ENCODE results near the gene VASH2. TPM values are rescaled to one million over a fixed set of nuclear protein-coding genes. Genes with fewer than 3 reads are reported as not detected.

VASH2 gene
- total RNA-seq, 1 experiment from 2014 or later: 303 TPM

DNA sequence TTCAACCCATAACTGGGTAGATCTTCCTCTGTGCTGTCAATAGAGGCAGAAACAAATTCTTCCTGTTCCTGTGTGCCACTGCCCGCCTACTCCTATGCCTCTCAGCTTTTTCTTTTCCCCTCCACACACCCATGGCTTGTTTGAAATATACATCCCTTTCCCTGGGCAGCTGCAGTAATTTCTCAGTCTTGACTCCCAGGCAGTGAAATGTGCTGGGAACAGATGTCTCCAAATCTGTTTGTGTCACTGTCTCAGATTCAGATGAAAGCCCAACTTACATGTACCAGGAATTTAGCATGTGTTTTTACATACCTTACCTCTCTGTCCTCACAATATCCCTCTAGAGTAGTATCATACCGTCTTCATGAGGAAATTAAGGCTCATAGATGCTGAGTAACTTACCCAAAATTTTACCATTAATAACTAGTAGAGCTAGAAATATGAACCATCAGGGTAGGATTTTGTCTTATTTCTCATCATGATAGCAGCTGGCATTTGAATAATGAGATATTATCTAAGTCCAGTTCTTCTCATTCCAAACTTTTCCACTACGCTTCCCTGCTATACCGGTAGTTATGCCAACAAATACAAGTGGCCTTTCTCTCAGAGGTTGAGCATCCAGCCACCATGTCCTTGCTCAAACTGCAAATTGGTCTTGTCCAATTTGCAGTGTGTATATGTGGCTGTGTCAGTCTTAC lies 4.7 kb upstream of the VASH2 start:
- CTCF ChIA-PET: interaction anchor here (1.0 to 2.7 kb wide), 4 partner anchors 17 to 25 kb away, joined by 3 to 9 read pairs (median 4); no protein-coding TSS in a partner anchor
- Mint-ChIP-seq H3K4me1 (peaks cover 40% of the 10 kb centered on the region), H3K36me3 (peaks cover 12% of the 10 kb centered on the region), H3K27me3 (ENCODE audit: low read depth) (peaks cover 14% of the 10 kb centered on the region), H3K27ac (no peak overlapping the region), H3K4me3 (no peak overlapping the region), H3K9me3 (peaks cover 10% of the 10 kb centered on the region)
- no peak for DNase-seq (ENCODE audit: low spot score)
- no peak for TF ChIP-seq FOXJ3 (CRISPR knock-in tag; IDR thresholded peaks at IDR 0.05; ENCODE audit: borderline replicate concordance)
- no peak for TF ChIP-seq ZNF317 (CRISPR knock-in tag; IDR thresholded peaks at IDR 0.05; ENCODE audit: borderline replicate concordance, low read depth)
- TF ChIP-seq GRHL2 (CRISPR knock-in tag; IDR thresholded peaks at IDR 0.05; ENCODE audit: insufficient replicate concordance, severe bottlenecking): no peak
- TF ChIP-seq, protein P1, sequence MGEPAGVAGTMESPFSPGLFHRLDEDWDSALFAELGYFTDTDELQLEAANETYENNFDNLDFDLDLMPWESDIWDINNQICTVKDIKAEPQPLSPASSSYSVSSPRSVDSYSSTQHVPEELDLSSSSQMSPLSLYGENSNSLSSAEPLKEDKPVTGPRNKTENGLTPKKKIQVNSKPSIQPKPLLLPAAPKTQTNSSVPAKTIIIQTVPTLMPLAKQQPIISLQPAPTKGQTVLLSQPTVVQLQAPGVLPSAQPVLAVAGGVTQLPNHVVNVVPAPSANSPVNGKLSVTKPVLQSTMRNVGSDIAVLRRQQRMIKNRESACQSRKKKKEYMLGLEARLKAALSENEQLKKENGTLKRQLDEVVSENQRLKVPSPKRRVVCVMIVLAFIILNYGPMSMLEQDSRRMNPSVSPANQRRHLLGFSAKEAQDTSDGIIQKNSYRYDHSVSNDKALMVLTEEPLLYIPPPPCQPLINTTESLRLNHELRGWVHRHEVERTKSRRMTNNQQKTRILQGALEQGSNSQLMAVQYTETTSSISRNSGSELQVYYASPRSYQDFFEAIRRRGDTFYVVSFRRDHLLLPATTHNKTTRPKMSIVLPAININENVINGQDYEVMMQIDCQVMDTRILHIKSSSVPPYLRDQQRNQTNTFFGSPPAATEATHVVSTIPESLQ (CRISPR knock-in tag; IDR thresholded peaks at IDR 0.05): no peak
- TF ChIP-seq, protein P2, sequence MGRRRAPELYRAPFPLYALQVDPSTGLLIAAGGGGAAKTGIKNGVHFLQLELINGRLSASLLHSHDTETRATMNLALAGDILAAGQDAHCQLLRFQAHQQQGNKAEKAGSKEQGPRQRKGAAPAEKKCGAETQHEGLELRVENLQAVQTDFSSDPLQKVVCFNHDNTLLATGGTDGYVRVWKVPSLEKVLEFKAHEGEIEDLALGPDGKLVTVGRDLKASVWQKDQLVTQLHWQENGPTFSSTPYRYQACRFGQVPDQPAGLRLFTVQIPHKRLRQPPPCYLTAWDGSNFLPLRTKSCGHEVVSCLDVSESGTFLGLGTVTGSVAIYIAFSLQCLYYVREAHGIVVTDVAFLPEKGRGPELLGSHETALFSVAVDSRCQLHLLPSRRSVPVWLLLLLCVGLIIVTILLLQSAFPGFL (CRISPR knock-in tag; IDR thresholded peaks at IDR 0.05; ENCODE audit: borderline replicate concordance): no peak
- TF ChIP-seq, protein P3, sequence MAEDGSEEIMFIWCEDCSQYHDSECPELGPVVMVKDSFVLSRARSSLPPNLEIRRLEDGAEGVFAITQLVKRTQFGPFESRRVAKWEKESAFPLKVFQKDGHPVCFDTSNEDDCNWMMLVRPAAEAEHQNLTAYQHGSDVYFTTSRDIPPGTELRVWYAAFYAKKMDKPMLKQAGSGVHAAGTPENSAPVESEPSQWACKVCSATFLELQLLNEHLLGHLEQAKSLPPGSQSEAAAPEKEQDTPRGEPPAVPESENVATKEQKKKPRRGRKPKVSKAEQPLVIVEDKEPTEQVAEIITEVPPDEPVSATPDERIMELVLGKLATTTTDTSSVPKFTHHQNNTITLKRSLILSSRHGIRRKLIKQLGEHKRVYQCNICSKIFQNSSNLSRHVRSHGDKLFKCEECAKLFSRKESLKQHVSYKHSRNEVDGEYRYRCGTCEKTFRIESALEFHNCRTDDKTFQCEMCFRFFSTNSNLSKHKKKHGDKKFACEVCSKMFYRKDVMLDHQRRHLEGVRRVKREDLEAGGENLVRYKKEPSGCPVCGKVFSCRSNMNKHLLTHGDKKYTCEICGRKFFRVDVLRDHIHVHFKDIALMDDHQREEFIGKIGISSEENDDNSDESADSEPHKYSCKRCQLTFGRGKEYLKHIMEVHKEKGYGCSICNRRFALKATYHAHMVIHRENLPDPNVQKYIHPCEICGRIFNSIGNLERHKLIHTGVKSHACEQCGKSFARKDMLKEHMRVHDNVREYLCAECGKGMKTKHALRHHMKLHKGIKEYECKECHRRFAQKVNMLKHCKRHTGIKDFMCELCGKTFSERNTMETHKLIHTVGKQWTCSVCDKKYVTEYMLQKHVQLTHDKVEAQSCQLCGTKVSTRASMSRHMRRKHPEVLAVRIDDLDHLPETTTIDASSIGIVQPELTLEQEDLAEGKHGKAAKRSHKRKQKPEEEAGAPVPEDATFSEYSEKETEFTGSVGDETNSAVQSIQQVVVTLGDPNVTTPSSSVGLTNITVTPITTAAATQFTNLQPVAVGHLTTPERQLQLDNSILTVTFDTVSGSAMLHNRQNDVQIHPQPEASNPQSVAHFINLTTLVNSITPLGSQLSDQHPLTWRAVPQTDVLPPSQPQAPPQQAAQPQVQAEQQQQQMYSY (CRISPR knock-in tag; IDR thresholded peaks at IDR 0.05): no peak
- TF ChIP-seq, protein P4, sequence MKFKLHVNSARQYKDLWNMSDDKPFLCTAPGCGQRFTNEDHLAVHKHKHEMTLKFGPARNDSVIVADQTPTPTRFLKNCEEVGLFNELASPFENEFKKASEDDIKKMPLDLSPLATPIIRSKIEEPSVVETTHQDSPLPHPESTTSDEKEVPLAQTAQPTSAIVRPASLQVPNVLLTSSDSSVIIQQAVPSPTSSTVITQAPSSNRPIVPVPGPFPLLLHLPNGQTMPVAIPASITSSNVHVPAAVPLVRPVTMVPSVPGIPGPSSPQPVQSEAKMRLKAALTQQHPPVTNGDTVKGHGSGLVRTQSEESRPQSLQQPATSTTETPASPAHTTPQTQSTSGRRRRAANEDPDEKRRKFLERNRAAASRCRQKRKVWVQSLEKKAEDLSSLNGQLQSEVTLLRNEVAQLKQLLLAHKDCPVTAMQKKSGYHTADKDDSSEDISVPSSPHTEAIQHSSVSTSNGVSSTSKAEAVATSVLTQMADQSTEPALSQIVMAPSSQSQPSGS (CRISPR knock-in tag; IDR thresholded peaks at IDR 0.05; ENCODE audit: borderline replicate concordance, low read depth): no peak
- TF ChIP-seq ATF1 (CRISPR knock-in tag; IDR thresholded peaks at IDR 0.05): no peak
- no peak for TF ChIP-seq ZNF396 (CRISPR knock-in tag; IDR thresholded peaks at IDR 0.05; ENCODE audit: borderline replicate concordance)
- no peak for TF ChIP-seq TEAD4 (CRISPR knock-in tag; IDR thresholded peaks at IDR 0.05)
- no peak for TF ChIP-seq ZNF671 (CRISPR knock-in tag; IDR thresholded peaks at IDR 0.05)
- no peak for TF ChIP-seq ZNF121 (CRISPR knock-in tag; IDR thresholded peaks at IDR 0.05)
- TF ChIP-seq PRRX2 (CRISPR knock-in tag; IDR thresholded peaks at IDR 0.05): no peak
- TF ChIP-seq, protein P5, sequence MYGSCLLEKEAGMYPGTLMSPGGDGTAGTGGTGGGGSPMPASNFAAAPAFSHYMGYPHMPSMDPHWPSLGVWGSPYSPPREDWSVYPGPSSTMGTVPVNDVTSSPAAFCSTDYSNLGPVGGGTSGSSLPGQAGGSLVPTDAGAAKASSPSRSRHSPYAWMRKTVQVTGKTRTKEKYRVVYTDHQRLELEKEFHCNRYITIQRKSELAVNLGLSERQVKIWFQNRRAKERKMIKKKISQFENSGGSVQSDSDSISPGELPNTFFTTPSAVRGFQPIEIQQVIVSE (CRISPR knock-in tag; IDR thresholded peaks at IDR 0.05; ENCODE audit: borderline replicate concordance): no peak
- POLR2A ChIA-PET: no interaction called here
- ATAC-seq: no peak

DNA sequence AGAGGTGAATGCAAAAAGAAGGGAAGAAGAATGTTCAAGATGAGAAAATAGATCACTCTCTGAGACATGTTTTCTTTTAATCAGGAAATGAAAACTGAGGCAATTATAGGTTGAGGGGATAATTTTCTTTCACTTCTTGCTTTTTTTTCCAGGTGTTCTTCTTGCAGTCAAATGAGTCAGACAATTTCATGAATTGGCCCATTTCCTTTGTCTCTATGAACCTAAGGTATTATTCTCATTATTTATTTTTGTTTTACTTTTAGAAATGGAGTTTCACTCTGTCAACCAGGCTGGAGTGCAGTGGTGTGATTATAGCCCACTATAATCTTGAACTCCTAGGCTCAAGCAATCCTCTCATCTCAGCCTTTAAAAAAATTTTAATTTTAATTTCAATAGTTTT lies 3.5 kb upstream of the VASH2 start:
- Mint-ChIP-seq H3K4me3 (no peak overlapping the region), H3K4me1 (peaks cover 35% of the 10 kb centered on the region), H3K9me3 (peaks cover 10% of the 10 kb centered on the region), H3K27me3 (ENCODE audit: low read depth) (peaks cover 14% of the 10 kb centered on the region), H3K36me3 (peaks cover 12% of the 10 kb centered on the region), H3K27ac (no peak overlapping the region)
- ATAC-seq (no peak), DNase-seq (ENCODE audit: low spot score) (no peak)
- CTCF ChIA-PET: interaction anchor here (1.1 to 1.7 kb wide), 2 partner anchors 21 to 26 kb away, joined by 3 to 4 read pairs; no protein-coding TSS in a partner anchor
- POLR2A ChIA-PET: no interaction called here
- TF ChIP-seq ZNF317 (CRISPR knock-in tag; IDR thresholded peaks at IDR 0.05; ENCODE audit: borderline replicate concordance, low read depth): no peak
- no peak for TF ChIP-seq SOX15 (CRISPR knock-in tag; IDR thresholded peaks at IDR 0.05)
- TF ChIP-seq, protein P6, sequence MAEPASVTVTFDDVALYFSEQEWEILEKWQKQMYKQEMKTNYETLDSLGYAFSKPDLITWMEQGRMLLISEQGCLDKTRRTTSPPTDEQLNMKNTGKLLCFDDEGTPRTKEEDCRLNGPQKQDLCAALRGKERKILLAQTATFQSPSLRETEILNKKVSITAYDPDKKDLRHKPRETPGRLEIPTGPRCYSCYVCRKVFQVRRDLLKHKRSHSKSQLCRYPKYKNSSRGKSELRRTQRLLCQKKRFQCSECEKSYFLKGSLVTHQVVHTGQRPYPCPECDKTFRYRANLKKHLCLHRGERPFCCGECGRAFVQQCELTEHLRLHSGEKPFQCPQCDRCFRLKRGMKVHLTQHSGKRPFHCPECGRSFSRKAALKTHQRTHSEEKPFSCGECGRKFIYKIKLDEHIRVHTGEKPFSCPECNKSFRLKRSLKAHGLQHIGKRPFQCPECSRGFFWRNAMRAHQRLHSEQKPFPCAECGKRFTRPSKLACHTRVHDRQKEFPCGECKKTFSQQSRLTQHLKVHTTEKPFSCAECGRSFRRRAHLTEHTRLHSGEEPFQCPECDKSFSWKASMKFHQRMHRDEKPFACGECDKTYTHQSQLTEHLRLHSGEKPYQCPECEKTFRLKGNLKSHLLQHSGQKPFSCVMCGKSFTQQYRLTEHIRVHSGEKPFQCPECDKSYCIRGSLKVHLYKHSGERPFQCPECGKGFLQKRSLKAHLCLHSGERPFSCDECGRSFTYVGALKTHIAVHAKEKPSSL (CRISPR knock-in tag; conservative IDR thresholded peaks at IDR 0.05): no peak
- no peak for TF ChIP-seq SP1 (CRISPR knock-in tag; conservative IDR thresholded peaks at IDR 0.05)
- TF ChIP-seq RELA (CRISPR knock-in tag; IDR thresholded peaks at IDR 0.05; ENCODE audit: borderline replicate concordance): no peak
- no peak for TF ChIP-seq FOXJ3 (CRISPR knock-in tag; IDR thresholded peaks at IDR 0.05; ENCODE audit: borderline replicate concordance)
- no peak for TF ChIP-seq FOXK1 (CRISPR knock-in tag; IDR thresholded peaks at IDR 0.05)
- no peak for TF ChIP-seq ZNF396 (CRISPR knock-in tag; IDR thresholded peaks at IDR 0.05; ENCODE audit: borderline replicate concordance)
- TF ChIP-seq, protein P7, sequence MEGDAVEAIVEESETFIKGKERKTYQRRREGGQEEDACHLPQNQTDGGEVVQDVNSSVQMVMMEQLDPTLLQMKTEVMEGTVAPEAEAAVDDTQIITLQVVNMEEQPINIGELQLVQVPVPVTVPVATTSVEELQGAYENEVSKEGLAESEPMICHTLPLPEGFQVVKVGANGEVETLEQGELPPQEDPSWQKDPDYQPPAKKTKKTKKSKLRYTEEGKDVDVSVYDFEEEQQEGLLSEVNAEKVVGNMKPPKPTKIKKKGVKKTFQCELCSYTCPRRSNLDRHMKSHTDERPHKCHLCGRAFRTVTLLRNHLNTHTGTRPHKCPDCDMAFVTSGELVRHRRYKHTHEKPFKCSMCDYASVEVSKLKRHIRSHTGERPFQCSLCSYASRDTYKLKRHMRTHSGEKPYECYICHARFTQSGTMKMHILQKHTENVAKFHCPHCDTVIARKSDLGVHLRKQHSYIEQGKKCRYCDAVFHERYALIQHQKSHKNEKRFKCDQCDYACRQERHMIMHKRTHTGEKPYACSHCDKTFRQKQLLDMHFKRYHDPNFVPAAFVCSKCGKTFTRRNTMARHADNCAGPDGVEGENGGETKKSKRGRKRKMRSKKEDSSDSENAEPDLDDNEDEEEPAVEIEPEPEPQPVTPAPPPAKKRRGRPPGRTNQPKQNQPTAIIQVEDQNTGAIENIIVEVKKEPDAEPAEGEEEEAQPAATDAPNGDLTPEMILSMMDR (IDR thresholded peaks at IDR 0.05): no peak

Data from WTC11 (cell line).